Esophagus mucosa (tissue), 1 donor: ENCODE data around the gene FOCAD. TPM values are rescaled to one million over a fixed set of nuclear protein-coding genes. Genes with fewer than 3 reads are reported as not detected.
"Not testable (repeated sequence)": the region's sequence is repeated elsewhere in the genome, so short reads cannot be mapped to it uniquely, and the experiment has no call there.

Source experiments
- ATAC-seq: fragments of 200-7000 bp; cut with Tn5 transposase; one replicate; pipeline ENCODE4 v1.9.1; 2020
- total RNA-seq: library from RNA; stranded (reverse); gene quantifications from one replicate; pipeline ENCODE4 v1.2.4, GENCODE V29; 2023
- donor health status: DM: yes; HTN: yes; CAD: no.

FOCAD gene
- total RNA-seq, 1 donor from 2014 or later, result 17.1 TPM

- ATAC-seq, result not testable (repeated sequence)
These were observed 10.5 kb upstream of the FOCAD start for GRCh38 chr9:20673537-20673936.

GRCh38 chr9:20681467-20681866 lies 2.6 kb upstream of the FOCAD start:
- ATAC-seq, result no peak

GRCh38 chr9:20683351-20684034 lies 566 bp upstream of the FOCAD start:
- peak; percentile 31 for ATAC-seq

GRCh38 chr9:20684875-20685696 lies 1.0 kb downstream of the FOCAD start:
- no peak for ATAC-seq

GRCh38 chr9:20685769-20686168 lies 1.7 kb downstream of the FOCAD start:
- no peak for ATAC-seq

- ATAC-seq, result no peak
These were observed 5.8 kb downstream of the FOCAD start for GRCh38 chr9:20689833-20690232.

- ATAC-seq, result no peak
These were observed 8.5 kb downstream of the FOCAD start for GRCh38 chr9:20692554-20692953.

- no peak for ATAC-seq
These were observed 9.0 kb downstream of the FOCAD start for GRCh38 chr9:20693068-20693467.

GRCh38 chr9:20694248-20694647 lies 10.2 kb downstream of the FOCAD start:
- ATAC-seq, result no peak

- no peak for ATAC-seq
These were observed 13.1 kb downstream of the FOCAD start for GRCh38 chr9:20697021-20697719.

GRCh38 chr9:20698782-20699181 lies 14.7 kb downstream of the FOCAD start:
- no peak for ATAC-seq

GRCh38 chr9:20701060-20701459 lies 17.0 kb downstream of the FOCAD start:
- no peak for ATAC-seq

- no peak for ATAC-seq
These were observed 18.5 kb downstream of the FOCAD start for GRCh38 chr9:20702570-20702969.

GRCh38 chr9:20703146-20703545 lies 19.1 kb downstream of the FOCAD start:
- no peak for ATAC-seq

- no peak for ATAC-seq
These were observed 23.6 kb downstream of the FOCAD start for GRCh38 chr9:20707708-20708107.

- ATAC-seq, result no peak
These were observed 29.1 kb downstream of the FOCAD start for GRCh38 chr9:20713172-20713571.

- no peak for ATAC-seq
These were observed 30.7 kb downstream of the FOCAD start for GRCh38 chr9:20714442-20715415.

- no peak for ATAC-seq
These were observed 38.2 kb downstream of the FOCAD start for GRCh38 chr9:20722221-20722620.

GRCh38 chr9:20725675-20726074 lies 41.6 kb downstream of the FOCAD start:
- ATAC-seq, result no peak

GRCh38 chr9:20726144-20726543 lies 42.1 kb downstream of the FOCAD start:
- no peak for ATAC-seq

GRCh38 chr9:20728493-20729220 lies 44.6 kb downstream of the FOCAD start:
- no peak for ATAC-seq

GRCh38 chr9:20729523-20729922 lies 45.5 kb downstream of the FOCAD start:
- ATAC-seq, result no peak
